ENCODE results near the gene GNG12.

Gene GNG12

GRCh38 chr1:67792103-67792502 lies 41.2 kb downstream of the GNG12 start:
- DNase-seq, result no peak
- in situ Hi-C loops (cut with HindIII; ENCODE audit: low pct_ligation_motif_present, low pct_unique_long_range_greater_than_20kb, low sequenced_read_pairs), result no loop called here

GRCh38 chr1:67791686-67792085 lies 41.6 kb downstream of the GNG12 start:
- in situ Hi-C loops (cut with HindIII; ENCODE audit: low pct_ligation_motif_present, low pct_unique_long_range_greater_than_20kb, low sequenced_read_pairs), result no loop called here
- peak; percentile 94 for DNase-seq

- DNase-seq, result no peak
- in situ Hi-C loops (cut with HindIII; ENCODE audit: low pct_ligation_motif_present, low pct_unique_long_range_greater_than_20kb, low sequenced_read_pairs), result no loop called here
Observed at GRCh38 chr1:67791261-67791660, 42.0 kb downstream of the GNG12 start.

- no peak for DNase-seq
- in situ Hi-C loops (cut with HindIII; ENCODE audit: low pct_ligation_motif_present, low pct_unique_long_range_greater_than_20kb, low sequenced_read_pairs), result no loop called here
Observed at GRCh38 chr1:67790201-67790692, 43.0 kb downstream of the GNG12 start.

GRCh38 chr1:67789551-67789950 lies 43.7 kb downstream of the GNG12 start:
- no peak for DNase-seq
- in situ Hi-C loops (cut with HindIII; ENCODE audit: low pct_ligation_motif_present, low pct_unique_long_range_greater_than_20kb, low sequenced_read_pairs), result no loop called here

GRCh38 chr1:67788904-67789303 lies 44.4 kb downstream of the GNG12 start:
- in situ Hi-C loops (cut with HindIII; ENCODE audit: low pct_ligation_motif_present, low pct_unique_long_range_greater_than_20kb, low sequenced_read_pairs), result no loop called here

GRCh38 chr1:67788238-67788790 lies 45.0 kb downstream of the GNG12 start:
- in situ Hi-C loops (cut with HindIII; ENCODE audit: low pct_ligation_motif_present, low pct_unique_long_range_greater_than_20kb, low sequenced_read_pairs), result no loop called here
- no peak for DNase-seq

More at GRCh38 chr1:67788904-67789303, 44.4 kb downstream of the GNG12 start:
- no peak for DNase-seq

GRCh38 chr1:67787746-67788145 lies 45.5 kb downstream of the GNG12 start:
- no peak for DNase-seq
- in situ Hi-C loops (cut with HindIII; ENCODE audit: low pct_ligation_motif_present, low pct_unique_long_range_greater_than_20kb, low sequenced_read_pairs), result no loop called here

- in situ Hi-C loops (cut with HindIII; ENCODE audit: low pct_ligation_motif_present, low pct_unique_long_range_greater_than_20kb, low sequenced_read_pairs), result no loop called here
- DNase-seq, result no peak
Observed at GRCh38 chr1:67785847-67786753, 47.2 kb downstream of the GNG12 start.

- DNase-seq, result no peak
- in situ Hi-C loops (cut with HindIII; ENCODE audit: low pct_ligation_motif_present, low pct_unique_long_range_greater_than_20kb, low sequenced_read_pairs), result no loop called here
Observed at GRCh38 chr1:67784545-67785186, 48.6 kb downstream of the GNG12 start.

GRCh38 chr1:67780637-67781036 lies 52.6 kb downstream of the GNG12 start:
- in situ Hi-C loops (cut with HindIII; ENCODE audit: low pct_ligation_motif_present, low pct_unique_long_range_greater_than_20kb, low sequenced_read_pairs), result no loop called here
- DNase-seq, result no peak

GRCh38 chr1:67777440-67777839 lies 55.8 kb downstream of the GNG12 start:
- DNase-seq, result no peak
- in situ Hi-C loops (cut with HindIII; ENCODE audit: low pct_ligation_motif_present, low pct_unique_long_range_greater_than_20kb, low sequenced_read_pairs), result no loop called here

GRCh38 chr1:67777016-67777415 lies 56.3 kb downstream of the GNG12 start:
- in situ Hi-C loops (cut with HindIII; ENCODE audit: low pct_ligation_motif_present, low pct_unique_long_range_greater_than_20kb, low sequenced_read_pairs), result no loop called here
- DNase-seq, result no peak

GRCh38 chr1:67773462-67773861 lies 59.8 kb downstream of the GNG12 start:
- no peak for DNase-seq
- in situ Hi-C loops (cut with HindIII; ENCODE audit: low pct_ligation_motif_present, low pct_unique_long_range_greater_than_20kb, low sequenced_read_pairs), result no loop called here

- DNase-seq, result no peak
- in situ Hi-C loops (cut with HindIII; ENCODE audit: low pct_ligation_motif_present, low pct_unique_long_range_greater_than_20kb, low sequenced_read_pairs), result no loop called here
Observed at GRCh38 chr1:67771749-67772148, 61.5 kb downstream of the GNG12 start.

GRCh38 chr1:67771152-67771551 lies 62.1 kb downstream of the GNG12 start:
- peak; percentile 59 for DNase-seq

GRCh38 chr1:67769633-67770256 lies 63.5 kb downstream of the GNG12 start:
- no peak for DNase-seq
- in situ Hi-C loops (cut with HindIII; ENCODE audit: low pct_ligation_motif_present, low pct_unique_long_range_greater_than_20kb, low sequenced_read_pairs), result no loop called here

More at GRCh38 chr1:67771152-67771551, 62.1 kb downstream of the GNG12 start:
- in situ Hi-C loops (cut with HindIII; ENCODE audit: low pct_ligation_motif_present, low pct_unique_long_range_greater_than_20kb, low sequenced_read_pairs), result no loop called here

- in situ Hi-C loops (cut with HindIII; ENCODE audit: low pct_ligation_motif_present, low pct_unique_long_range_greater_than_20kb, low sequenced_read_pairs), result no loop called here
- no peak for DNase-seq
Observed at GRCh38 chr1:67768480-67768879, 64.8 kb downstream of the GNG12 start.

Measured in ACHN (cell line).